NCI-H1417 treated with DMSO at 0.1 percent for 48 hours (cell line): Measurements from ENCODE around the gene DIS3.
"Not testable (repeated sequence)": the region's sequence is repeated elsewhere in the genome, so short reads cannot be mapped to it uniquely, and the experiment has no call there.

Source experiments
- DNase-seq: peaks from one replicate; lab custom pipeline; 2025; lab: John Stamatoyannopoulos, UW

Gene DIS3

DNA sequence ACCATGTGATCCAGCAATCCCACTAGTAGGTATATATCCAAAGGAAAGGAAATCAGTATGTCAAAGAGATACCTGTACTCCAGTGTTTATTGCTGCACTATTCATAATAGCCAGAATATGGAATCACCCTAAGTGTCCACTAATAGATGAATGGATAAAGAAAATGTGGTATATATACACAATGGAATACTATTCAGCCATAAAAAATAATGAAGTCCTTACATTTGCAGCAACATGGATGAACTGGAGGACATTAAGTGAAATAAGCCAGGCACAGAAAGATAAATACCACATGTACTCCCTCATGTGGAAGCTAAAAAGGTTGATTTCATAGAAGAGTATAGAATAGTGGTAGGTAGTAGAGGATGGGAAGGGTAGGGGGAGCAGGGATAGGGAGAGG lies 30.5 kb downstream of the DIS3 start:
- DNase-seq = no peak

DNA sequence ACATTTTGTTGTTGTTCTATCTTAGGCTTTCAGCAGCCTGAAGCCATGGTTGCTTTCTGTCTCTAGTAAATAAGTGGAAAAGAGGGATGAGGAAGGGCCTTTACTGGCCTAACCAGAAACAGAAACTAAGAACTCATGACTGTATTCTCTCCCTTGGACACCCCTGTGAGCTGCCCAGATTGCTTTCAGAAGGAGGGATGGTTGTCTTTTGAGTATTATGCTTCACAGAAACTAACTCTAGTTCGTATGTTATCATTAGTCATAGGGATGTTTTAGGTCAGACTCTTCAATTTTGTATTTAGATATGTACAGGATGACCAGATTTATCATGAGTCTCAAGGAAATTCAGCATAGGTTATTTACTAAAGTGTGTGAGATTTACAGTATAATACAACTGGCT lies 36.4 kb downstream of the DIS3 start:
- no peak for DNase-seq

DNA sequence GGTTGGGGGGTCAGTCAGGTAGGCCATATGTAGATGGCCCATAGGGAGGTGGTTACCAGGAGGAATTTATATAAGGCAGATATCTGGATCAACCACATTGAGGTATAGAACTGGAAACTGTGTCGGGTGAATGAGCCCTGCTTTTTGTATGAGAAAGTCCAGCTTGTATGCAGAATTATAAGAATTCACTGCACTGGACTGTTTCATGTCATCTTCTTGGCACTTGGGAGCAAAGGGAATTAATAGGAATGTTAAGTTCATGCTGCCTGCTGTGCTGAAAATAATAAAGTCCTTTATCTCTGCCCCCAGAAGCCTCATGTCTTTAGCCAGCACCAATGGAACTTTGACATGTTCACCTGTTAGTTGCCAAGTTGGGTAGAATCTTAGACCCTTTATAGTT lies 41.7 kb downstream of the DIS3 start:
- DNase-seq = no peak

DNA sequence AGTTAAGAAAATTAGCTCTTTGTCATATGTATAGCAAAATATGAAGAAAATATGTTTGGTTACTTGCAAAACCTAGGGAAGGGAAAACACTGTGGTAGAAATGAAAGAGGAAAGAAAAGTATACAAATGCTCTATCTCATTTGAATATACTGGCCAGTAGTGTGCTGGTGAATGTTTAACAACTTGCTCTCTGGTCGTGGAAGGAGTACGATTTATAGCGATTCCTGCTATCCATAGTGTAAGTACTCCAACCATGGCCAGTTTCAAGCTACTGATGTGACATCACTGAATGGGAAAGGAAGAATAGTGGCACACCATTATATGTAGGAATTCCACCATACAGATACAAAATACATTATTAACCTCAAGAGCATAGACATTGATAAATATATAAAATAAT lies 44.7 kb downstream of the DIS3 start:
- DNase-seq = no peak

DNA sequence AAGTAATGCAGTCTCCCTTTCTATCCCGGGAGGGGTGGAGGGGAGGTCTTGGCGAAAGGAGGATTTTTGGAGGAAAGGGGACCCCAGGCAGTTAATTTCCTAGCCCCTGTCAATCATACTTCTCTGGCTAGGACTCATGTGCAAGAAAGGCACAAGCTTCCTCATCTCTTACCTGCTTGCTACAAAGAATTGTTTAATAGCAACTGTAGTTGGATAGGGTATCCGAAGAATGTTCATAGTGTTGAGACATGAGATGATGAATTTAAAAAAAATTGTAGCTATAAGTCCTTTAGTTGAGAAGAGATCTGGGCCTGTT lies 53.5 kb downstream of the DIS3 start:
- DNase-seq = no peak

DNA sequence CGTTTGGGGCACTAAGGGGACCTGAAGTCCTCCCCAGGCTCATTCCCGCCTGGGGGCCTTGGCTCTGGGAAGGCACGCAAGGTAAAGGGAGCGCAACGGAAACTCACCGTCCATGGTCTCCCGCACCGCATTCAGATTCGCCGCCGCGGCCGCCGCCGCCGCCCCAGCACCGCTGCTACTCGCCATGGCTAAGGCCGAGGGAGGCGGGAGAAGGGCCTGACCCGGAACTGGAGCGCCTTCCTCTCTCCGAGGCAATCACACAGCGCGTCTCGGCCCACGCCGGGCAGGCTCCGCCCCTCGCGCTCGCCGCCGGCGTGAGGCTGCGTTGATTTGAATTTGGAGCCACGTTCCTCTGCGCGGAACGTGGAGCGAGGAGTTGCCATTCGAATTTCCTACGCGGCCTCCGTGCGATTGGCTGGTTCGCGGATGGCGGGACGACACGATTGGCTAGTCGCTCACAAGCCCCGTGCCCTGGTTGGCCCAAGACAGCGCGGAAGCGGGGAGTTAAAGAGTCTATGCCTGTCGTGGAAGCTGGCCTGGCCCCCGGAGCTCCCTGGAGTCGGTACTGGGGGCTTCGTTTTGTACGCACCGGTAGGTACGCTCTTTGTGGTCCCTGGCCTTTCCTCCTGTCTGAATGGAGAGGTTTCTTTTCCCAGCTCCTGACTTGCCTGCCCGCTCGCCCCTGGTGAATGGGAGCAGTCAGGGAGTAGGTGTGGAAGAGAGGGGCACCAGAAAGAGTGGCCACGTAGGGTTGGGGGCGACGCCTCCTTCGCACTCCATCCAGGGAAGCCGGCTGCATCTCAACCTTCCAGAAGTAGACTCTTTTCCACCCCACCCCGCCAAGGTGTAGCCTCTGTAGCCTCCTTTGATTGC lies 54.0 kb downstream of the DIS3 start, which contains the start of the genes BORA and MZT1:
TSS of gene BORA (plus strand) at position 507 of the 873 bp plus-strand sequence. CDS start 1,018 bp downstream, outside the sequence.
TSS of gene MZT1 (minus strand) at position 213 of the 873 bp plus-strand sequence. CDS start at position 186, 27 bp downstream.
- peak; percentile 97 for DNase-seq

DNA sequence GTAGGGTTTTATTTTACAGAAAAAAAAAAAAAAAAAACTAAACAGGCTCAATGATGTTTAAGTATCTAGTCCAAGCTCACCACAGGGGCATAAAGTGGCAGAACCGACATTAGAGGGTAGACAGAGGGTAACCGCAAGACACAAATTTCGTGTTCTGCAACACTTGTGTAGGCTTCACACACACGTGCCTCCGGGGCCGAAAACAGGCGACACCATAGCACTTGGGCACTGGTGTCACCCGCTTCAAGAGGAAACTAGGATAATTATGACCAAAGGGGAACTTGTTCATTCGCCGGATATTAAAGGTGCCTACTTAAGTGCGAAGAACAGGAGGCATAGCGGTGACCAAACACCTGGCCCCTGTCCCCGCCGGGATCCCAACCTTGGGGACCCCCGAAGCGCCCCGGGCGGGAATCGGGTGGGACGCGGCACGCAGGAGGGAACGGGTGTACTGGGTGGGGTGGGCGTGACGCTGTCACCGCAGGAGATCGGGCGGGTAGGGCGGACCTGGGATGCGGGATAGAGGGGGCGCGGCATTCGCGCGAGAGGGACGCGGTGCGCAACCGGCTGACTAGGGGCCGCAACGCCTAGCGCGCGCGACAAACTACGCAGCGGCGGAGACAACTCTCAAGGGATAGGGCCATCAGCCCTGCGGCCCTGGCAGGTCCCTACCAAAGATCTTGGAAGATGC lies 54.8 kb downstream of the DIS3 start:
- DNase-seq = no peak

DNA sequence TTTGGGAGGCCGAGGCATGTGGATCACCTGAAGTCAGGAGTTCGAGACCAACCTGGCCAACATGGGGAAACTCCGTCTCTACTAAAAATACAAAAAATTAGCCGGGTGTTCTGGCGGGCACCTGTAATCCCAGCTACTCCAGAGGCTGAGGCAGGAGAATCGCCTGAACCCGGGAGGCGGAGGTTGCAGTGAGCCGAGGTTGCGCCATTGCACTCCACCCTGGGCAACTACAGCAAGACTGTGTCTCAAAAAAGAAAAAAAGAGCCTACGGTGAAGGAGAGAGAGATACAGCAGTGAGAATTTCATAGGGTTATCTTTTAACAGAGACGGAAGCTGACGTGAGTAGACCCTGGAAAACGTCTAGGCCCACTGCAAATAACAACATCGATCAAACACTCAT lies 55.5 kb downstream of the DIS3 start:
- DNase-seq = not testable (repeated sequence)

DNA sequence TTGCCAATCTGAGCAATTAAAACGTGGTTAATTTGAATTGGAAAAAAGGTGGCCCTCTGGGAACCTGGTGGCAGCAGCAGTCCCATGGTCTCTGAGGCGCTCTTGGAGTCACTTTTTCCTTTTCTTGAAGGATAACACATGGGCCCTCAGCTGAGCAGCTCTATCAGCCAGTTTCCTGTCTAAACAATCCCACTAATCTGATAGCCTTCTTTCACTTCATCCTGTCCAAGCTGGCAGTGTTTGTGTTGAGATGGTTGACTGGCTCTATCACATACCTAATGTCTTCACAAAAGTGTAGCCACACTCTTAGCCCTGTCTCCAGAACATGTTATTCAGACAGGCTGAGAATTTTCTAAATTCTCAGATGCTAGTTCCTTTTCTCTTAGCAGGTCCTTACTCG lies 64.9 kb downstream of the DIS3 start:
- DNase-seq = no peak
